Right forelimb (tissue), 1 donor: ENCODE measurements around the gene DAND5.

ENCODE experiments used
- DNase-seq: peaks from one replicate; pipeline ENCODE4 v3.0.0-alpha.2; 2018

Gene DAND5

DNA sequence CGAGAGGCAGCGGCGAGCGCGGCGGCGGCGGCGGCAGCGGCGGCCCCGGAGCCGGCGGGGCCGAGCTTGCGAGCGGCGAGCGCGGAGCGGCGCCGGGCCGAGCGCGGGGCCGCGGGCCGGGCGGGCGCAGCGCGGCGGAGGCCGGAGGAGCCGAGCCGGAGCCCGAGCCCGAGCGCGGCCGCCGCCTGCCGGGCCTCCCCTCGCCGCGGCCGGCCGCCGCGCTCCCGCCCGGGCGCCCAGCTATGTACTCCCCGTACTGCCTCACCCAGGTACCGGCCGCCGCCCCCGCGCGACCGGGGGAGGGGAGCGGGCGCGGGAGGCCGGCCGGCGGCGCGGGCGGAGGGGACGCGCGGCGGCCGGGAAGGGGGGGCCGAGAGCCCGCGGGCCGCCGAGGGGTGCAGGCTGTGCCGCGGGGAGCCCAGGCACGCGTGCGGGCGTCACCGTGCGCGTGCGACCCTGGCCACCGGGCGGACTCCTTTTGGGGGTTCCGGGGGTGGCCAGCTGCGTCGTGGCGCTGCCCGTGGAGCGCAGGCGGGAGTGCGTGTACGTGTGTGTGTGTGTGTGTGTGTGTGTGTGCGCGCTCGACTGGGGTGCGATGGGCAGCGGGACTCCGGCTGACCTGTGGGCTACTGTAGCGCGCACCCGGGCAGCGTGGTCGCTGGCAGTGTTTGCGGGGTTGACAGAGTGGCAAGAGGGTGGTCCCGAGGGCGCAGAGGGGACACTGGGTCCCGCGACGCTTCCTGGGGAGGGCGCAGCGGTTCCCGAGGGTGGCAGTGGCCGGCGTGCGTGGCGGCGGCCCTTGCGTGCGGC lies 26.4 kb downstream of the DAND5 start:
- peak; percentile 71 for DNase-seq

DNA sequence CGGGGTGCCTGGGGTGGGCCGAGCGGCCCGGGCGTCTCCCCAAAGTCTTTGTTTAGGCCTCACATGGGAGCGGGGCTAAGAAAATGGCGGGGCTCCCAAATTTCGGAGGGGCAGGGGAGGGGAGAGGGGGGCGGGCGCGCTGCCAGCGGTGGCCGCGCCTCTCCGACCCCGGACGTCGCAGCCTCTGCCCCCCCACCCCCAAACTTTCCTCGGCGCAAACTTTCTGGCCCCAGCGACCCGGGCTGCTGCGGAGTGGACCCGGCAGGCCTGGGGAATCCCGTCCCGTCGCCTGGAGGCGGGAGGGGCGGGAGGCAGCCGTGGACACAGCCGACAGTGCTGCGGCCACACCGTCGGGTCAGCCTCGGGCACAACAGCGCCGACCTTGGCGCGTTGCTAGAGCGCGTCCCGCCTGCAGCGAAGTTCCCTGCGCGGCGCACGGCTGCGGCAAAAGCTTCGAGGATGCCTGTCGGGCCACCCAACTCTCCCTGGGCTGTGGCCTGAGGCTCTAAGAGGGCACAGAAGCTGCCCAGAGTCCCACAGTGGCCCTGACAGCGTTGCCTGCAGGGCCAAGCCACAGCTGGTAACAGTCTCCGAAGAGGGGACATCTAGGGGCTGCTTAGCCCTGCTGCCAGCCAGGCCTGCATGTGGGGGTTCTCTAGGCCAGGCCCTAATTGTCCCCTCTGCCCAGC lies 27.2 kb downstream of the DAND5 start:
- peak; percentile 72 for DNase-seq

DNA sequence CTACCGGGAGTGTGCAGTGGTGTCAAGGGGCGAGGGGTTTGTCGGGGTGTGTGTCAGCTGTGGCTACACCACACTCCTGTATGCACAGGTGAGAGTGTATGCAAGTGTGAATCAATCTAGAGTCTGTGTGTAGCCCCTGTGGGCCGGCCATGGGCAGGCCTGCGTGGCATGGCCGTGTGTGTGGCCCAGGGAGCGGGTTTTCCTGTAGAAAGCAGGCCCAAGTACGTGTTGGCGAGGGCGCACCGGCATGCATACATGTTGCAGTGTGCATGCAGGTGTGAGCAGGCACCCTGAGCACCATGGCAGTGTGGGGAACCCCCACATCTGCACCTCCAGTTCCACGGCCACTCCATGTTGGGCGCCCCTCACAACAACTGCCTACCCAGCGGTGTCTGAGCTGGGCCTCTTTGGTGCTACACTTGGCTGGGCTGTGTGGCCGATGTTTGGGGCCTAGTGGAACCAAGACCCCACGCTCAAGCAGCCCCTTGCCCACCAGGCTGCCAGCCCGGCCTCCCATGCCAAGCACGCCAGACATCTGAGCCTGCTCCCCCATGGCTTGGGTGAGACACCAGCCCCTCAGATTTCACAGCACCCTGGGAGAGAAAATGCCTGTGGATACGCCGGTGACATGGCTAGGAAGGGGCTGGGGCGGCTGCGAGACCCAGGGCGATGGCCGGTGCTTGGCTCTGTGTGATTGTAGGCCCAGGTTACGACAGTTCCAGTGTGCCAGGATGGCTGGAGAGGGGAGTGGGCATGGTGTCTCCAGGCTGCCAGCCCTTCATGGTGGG lies 28.0 kb downstream of the DAND5 start:
- no peak for DNase-seq

DNA sequence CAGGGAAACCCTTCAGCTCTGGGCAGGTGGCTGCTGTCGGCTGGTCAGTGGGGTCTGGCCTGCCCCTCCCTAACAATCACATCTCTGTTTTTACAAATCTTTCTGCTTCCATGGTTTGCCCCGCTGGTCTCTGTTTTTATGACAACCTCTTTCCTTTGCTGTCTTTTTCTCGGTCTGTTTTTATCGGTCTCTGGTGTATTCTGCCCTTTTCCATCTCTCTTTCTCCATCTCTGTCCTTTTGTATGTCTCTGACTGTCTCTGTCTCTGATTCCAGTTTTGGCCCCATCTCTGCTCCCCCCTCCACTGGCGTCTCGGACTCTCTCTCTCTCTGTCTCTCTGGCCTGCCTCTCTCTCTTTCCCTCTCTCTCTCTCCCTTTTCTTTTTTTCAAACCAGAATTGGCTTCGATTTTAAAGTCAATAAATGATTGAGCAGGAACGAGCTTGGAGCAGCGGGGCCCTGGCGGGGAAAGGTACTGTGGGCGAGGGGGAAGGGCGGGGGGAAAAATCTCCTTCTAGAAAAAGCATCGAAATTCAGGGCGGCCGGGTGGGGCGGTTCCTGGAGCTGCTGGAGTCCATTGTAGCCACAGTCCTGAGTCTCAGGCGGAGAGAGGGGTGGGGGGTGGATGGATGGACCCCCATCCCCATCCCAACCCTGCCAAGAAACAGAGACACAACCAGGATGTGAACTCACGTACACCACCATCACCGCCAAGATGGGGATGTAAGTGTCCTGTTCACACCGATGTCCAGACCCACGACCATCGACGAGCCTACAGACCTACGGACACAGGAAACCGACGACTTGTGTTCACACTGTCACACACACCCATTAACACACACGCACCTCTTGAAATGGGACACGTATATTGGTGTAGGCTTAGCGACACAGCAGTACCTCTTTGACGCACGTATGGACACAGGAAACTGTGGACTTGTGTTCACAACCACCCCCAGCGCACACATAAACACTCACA lies 28.9 kb downstream of the DAND5 start:
- DNase-seq: peak; percentile 80

DNA sequence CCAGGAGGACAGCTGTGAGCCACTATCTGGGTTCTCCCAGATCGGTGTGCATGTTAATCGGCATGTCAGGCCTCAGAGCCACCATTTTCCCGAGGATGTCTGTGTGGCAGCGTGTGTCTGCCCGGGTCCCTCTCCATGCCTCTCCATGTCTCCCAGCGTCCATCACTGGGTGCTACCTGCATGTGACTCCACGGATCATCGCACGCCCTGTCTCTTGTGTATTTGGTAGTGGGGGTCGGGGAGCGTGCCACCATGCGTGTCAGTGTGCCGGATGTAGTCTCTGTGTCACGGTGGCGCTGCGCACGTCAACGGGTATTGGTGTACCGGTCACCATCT lies 31.8 kb downstream of the DAND5 start:
- DNase-seq: no peak

DNA sequence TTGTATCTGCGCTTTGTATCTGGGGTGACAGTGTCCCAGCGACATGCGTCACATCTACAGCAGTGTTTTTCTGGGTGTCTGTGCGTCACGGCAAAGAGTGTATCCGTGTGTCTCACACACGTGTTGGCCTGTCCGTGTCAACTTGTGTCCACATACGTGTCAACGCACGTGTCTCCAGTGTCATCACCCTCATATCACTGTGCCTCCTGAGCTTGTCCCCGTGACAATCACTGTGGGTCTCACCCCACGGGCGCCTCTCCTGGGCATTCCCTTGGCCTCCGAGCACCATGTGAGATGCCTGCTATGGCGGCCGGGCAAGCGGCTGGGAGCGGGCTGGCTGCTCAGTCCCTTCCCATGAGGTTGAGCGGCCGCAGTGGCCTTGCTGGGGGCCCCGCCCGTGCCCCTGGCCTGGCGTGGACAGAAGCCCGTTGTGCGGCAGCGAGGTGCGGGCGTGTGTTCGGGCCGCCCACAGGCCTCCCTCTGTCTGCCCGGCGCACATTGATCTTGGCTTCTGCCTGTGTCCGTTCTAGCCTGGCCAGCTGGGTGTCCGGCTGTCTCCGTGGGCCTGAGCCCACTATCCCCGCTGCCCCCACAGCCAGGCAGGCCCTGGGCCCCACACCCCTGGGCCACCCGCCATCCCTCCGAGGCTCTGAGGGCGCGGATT lies 32.3 kb downstream of the DAND5 start:
- DNase-seq: peak; percentile 73

DNA sequence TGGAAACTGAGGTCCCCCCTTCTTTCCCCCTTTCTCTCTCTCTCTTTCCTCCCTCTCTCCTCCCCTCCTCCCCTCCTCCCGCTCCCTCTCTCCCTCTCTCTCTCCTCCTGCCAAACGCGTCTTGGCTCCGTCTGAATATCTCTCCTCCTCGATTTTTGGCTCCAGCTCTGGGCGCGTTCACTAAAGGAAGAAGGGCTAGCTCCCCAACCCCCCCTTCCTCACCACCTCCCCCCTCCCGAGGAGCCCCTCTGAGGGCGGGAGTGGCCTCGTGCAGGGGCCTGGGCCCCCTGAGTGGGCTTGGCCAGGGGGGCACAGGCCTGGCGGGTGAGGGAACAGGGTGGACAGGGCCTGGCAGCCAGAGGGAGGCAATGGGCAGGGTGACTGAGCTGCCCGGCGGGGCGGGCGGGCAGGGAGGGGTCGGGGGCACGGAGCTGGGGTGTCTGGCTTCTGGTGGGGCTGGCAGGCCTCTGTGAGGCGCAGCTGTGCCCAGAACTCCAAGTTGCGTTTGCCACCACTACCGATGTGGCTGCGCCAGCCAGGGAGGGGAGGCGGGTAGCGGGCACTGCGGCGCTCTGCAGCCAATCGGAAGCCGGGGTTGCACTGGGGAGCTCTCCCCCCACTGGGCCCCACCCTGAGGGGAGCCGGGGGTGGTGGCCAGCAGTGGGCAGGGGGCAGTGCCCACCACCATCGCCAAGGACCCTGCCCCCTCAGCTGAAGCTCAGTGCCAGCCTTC lies 33.0 kb downstream of the DAND5 start:
- peak; percentile 91 for DNase-seq

DNA sequence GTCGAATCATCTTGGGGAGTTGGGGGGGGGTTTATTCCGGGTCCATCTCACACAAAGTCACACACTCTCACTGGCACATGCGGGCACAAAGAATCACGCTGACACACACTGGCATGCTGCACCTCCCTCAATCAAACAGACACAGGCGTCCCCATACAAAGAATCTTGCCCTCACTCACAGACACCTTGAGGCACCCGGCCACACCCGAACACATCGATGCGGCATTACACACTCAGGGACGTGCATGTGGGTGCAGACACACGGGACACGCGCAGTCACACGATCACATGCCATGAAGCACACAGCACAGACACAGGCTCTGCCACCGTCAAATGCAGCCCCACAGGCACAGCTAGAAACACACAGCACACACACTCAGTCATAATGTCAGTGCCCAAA lies 33.7 kb downstream of the DAND5 start:
- DNase-seq: no peak

DNA sequence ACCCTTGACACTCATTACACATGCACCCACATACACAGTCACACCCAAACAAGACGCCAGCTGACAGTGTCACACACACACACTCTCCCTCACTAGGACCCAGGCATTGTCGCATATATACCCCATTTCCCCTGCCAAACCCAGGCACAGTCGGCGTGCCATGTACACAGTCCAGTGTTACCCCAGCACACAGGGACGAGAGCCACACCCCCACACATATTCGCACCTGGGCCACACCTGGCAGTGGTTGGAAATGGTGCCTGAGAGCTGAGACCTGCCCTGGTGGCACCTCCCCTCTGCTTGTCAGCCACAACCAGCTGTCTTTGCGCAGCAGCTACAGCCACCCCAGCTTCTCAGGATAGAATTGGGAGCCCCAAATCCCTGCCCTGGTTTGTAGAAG lies 34.9 kb downstream of the DAND5 start:
- no peak for DNase-seq

DNA sequence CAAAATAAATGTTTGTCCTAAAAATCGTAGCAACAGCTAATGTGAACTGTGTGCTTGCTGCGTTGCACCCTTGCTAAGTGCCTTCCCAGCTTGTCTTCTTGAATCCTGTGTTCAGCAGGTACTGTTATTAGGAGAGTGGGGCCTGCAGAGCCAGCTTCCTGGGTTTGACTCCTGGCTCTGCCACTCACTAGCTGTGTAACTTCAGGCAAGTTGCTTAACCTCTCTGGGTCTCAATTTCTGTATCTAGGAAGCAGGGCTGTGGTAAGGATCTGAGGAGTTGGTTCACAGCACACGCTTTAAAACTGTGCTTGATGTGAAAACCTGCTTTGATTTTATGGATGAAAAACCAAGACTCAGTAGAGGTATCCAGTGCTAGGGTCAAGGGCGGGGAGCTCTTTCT lies 35.9 kb downstream of the DAND5 start:
- no peak for DNase-seq

DNA sequence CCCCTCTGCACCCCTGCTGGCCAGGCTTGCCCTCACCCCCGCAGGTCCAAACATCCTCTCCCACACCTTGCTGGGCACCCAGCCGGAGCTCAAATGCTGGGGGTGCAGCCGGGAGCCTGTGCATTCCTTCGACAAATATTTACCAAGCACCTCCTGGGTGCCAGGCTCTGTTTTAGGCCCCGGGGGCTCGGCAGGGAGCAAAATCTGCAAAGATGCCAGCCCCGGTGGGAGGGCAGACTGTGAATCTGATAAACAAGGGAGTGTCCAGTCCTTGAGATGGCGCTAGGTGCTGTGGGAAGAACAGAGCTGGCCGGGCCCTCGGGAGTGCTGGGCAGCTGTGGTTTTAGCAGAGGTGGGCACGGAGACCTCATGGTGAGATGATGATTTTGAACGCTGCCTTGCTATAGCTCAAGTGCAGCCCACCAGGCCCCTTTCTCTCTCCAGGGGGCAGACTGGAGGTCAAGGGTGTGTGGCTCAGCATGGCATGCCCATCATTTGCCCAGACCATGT lies 36.5 kb downstream of the DAND5 start:
- no peak for DNase-seq

DNA sequence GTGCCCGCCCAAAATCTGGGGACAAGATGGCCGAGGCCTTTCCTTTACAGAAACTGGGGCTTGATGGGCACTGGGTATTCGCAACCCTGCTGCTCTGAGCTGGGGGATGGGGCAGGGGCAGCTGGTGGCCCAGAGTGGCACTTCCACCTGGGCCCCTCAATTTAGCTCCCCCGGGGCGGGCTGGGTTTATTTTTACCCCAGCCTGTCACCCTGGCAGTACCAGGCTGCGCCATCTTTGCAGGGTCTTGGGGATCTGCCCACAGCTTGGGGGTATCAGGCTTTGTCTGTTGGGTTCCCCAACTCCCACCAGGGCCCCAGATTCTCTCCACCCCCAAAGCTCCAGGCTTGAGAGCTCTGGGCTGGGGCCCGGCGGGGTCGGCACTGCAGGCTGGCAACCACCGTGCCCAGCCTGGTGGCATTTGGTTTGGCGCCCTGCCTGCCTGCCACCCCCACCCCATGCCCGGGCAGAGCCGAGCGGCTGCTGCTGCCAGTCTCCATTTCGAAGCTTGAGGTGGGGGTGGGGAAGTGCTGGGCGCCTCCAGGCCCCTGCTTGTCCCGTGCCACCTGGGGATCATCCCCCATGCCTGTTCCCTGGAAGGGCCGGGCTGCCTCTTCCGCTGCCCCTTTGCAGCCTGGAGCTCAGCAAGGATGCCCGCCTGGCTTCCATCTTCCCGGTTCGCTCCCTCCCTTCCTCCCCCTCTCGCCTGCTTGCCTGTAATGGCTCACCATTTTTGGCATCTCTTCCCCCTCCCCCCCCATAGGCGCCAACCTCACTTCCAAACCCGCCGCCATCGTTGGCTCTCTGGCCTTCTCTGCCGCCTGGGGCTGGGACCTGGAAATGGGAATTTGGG lies 37.3 kb downstream of the DAND5 start:
- no peak for DNase-seq

DNA sequence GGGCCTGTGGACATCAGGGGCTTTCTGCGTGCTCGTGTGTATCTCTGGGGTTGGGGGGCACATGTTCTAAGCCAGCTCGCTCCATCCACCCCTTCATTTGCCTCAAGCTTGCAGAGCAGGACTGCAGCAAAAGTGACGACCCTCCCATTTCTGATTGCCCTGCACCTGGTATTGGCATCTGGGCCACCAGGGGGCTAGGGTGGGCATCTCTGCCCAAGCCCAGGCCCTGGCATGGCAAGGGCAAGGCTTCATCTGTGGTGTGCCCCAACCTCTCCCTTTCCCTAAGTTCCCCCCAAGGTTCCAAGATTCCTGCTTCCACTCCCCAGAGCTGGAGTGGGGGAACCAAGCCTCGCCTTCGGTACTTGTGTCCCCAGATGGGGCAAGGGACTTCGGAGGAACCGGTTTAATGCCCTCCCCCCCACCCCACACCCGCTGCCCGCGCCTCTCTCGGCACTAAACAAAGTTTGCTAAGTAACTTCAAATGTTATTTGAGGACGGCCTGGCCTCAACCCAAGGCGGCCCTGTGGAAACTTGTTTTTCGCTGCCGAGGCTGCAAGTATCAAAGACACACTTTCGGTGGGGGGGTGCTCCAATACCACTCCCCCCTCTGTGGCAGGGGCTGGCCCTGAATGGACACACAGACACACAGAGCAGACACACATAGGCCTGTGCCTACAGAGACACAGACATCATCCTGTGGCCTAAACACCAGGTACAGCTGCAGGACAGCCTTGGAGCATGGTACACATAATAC lies 38.1 kb downstream of the DAND5 start:
- DNase-seq: no peak

DNA sequence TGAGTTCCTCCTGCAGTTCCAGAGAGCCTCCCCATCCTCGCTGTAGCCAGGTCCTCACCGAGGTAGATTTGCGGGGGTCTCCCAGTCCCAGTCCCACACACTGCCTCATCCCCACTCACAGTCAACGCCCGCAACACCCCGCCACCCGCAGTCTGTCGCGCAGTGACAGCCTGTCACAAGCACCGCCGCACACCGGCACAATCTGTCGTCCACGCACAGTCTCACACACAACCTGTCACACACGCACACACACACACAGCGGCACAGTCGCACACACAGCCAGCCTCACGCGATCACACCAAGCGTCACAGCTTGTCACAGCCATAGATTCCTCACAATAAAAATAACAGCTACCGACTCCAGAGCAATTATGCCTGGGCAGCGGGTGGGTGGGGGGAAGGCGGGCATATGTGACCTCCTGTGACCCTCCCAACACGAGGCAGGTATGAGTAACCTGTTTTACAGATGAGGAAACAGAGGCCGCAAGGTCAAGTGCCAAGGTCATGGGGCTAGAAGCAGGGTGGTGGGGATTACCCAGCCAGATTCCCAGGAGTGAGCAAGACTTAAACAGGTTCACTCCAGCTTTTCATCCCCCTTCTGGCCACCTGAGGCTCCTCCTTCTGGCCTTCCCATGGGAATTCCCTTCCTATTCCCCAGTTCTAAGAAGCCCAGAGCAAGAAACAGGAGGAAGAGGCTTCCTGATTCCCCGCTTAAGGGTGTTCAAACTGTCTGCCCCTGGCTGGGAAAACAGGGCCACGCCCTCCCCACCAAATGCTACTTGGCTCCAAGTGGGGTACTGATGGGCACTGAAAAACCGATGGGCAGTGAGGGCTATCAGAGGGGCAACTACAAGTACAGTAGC lies 39.8 kb downstream of the DAND5 start:
- DNase-seq: no peak

DNA sequence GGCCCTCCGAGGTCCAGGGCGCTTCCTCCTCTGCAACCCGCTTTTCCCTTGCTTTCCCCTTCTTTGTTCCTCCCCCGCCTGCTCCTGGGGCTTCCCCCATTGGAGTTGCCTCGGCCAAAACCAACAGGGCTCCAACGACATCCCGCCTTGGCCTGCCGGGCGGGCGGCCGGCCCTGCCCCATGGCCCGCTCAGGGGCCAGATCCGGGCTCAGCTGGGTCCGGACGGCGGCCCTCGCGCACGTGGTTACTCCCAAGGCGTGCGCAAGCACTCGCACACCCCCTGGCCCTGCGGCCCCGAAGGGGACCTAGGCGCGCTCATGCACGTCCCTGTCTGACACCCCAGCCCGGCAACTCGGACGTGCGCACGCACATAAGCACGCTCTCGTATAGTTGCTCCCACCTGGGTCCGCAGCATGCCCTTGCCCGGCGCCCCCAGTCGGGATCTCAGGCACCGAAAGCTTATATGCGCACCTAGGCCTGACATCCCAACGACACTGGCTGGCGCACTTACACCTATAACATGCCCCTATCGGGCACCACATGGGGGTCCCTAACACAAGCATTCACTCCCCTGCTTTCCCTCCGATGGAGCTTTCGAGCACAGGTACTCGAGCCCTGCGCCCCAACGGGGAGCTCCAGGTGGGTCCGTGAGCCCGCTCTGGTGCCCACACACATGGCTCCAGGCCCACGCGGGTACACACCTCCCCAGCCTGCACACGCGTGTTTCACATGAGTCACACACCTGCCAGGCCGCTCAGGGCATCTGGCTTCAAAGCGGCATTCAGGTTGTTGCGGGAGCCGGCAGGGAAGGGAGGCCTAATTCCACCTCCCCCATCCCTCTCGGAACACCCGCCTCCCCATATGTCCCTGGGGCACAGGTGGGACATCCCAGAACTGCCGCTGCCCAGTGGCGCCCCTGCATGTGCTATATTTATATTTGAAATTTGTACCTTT lies 40.9 kb downstream of the DAND5 start:
- DNase-seq: no peak

DNA sequence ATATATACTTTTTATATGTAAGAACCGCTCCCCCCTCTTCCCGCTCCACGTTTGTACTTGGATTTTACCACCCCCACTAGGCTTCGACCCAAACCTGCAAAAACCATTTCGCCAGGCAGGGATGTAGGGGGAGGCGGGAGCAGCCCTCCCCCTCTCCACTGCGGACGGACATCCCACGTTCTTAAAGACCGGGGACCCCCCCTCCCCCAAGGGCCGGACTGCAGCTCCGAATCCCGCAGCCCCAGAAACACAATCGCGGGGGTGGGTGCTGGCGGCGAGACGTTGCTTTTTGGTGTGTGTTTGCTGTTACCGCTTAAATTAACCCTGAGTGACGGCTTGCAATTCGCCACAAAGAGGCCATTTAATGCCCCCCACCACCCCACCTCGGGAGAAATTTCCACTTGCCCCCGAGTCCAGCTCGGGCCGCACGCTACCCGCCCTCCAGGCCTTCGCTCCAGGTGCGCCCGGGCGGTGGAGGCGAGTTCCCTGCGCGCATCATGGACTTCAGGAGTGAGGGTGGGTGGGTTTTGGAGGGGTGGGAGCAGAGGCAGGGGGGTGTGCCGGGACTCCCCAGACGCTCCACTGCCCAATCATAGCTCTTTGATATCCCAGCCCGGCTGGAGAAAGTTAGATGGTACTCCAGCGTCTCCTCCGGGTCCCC lies 41.7 kb downstream of the DAND5 start:
- no peak for DNase-seq
